Hematopoietic multipotent progenitor cell treated with erythropoietin and hydrocortisone succinate and interleukin-3 and kit ligand, for 15 days (in vitro differentiated cells): ENCODE measurements around the gene TRIM32.
"Not testable (repeated sequence)": the region's sequence is repeated elsewhere in the genome, so short reads cannot be mapped to it uniquely, and the experiment has no call there.

Experiments used
- DNase-seq: peaks from one replicate; pipeline ENCODE4 v3.0.0-alpha.2; 2015; ENCODE audit warnings: low spot score

The TRIM32 gene

DNA sequence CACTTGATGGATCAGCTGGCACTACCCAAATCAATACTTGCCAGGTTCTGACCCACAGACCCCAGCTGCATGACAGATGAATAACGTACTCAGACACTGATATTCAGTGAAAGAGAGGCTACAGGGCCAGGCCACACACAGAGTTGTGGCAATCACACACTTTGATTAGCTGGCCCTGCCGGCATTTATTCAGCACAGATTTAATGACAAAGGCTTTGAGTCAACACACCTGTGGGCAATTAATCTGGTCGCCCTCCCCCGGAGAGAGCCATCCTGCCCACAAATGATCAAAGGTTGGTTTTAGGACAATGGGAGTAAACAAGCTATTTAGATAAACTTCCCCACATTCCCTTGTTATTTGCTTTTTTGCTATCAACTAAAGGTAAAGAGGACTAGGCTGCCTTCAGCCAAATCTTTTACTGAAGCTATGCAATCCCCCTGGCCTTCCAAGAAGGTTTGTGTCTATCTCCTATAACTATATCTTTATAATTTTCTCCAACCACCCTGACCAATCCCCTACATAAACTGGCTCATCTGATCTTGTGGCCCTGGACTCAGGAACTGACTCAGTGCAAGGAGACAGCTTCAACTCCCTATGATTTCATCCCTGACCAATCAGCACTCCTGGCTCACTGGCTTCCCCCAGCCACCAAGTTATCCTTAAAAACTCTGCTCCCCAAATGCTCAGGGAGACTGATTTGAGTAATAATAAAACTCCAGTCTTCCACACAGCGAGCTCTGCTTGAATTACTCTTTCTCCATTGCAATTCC, 12.7 kb upstream of the TRIM32 start:
- DNase-seq: no peak

DNA sequence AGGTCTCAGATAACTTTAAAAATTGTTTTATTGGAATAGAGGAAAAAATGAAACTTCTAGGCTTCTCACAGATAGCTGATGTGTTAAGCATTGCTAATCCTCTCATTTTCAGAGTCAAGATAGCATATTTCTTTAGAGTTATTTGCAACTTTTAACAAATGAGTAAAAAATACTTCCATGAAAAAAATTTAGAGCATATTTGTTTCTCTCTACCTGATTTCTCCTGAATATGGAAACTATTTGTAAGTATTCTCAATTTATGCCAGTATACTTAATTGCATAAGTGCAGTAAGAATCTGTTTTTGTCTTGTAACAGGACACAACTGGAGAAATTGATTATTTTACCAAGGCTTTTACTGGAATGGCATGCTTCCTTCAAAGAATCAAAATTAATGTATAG, 3.6 kb upstream of the TRIM32 start:
- no peak for DNase-seq

GRCh38 chr9:116685166-116685565, 1.9 kb upstream of the TRIM32 start:
- DNase-seq: no peak

- no peak for DNase-seq
Observed at GRCh38 chr9:116686135-116686534, 970 bp upstream of the TRIM32 start.

GRCh38 chr9:116686693-116687073, 422 bp upstream of the TRIM32 start:
- peak; percentile 5 for DNase-seq

GRCh38 chr9:116687754-116688135, 640 bp downstream of the TRIM32 start:
- no peak for DNase-seq

DNA sequence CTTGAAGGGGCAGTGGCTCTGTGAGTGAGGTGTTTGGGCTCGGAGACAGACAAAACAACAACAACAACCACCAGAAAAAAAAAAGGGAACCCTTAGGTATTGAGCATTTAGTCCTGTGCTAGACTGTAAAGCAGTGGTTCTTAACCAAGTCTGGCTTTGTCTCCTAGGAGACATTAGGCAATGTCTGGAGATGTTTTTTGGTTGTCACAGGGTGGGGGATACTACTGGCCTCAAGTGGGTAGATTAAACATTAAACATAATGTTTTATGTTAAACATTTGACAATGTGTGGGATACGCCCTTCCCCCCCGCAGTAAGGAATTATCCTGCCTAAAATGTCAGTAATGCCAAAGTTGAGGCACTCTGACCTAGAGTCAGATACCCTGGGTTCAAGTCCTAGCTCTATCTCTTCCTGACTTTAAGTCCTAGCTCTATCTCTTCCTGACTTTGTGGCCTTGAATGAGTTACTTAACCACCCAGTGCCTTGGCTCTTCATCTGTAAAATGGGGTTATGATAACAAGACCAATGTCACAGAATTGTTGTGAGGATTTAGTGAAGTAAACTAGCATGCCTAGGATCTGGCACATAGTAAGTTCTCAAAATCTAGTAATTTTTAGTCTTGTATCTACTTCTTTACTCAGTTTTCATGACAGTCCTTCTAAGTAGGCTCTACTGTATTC, 1.8 kb downstream of the TRIM32 start:
- DNase-seq: no peak

DNA sequence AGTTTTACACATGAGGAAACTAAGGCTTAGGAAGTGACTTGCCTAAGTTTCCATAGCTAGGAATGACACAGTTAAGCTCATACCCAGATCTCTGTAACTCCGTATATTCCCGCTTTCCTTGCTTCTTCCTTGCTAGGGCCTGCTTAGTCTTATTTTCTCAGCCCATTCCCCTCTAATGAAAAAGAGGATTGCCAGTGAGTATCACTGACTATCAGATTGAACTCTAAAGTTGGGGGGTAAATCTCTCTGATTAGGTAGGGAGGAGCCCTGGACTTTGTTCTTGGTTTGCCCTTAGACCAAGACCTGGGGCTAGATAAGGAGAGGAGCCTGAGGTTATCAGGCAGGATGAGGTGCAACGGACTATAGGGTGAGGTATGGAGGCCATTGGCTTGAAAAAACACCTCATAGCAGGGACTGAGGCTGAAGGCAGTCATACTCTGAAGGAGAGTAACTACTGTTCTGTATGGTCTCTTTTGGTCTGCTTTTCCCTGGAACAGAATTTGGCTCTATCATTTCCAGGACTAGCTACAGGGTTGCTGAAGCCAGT, 2.5 kb downstream of the TRIM32 start:
- DNase-seq: no peak

DNA sequence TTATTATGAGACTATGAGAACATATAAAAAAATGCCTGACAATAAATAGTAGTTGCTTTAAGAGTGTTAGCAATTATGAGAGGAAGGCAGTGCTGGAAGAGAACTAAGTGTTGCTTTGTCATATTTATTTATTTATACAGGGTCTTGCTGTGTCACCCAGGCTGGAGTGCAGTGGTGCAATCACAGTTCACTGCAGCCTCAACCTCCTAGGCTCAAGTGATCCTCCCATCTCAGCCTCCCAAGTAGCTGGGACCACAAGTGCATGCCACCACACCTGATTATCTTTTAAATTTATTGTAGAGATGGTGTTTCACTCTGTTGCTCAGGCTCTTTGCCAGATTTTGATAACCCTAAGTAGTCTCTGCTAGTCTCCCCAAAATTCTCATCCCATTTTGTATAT, 3.7 kb downstream of the TRIM32 start:
- not testable (repeated sequence) for DNase-seq

DNA sequence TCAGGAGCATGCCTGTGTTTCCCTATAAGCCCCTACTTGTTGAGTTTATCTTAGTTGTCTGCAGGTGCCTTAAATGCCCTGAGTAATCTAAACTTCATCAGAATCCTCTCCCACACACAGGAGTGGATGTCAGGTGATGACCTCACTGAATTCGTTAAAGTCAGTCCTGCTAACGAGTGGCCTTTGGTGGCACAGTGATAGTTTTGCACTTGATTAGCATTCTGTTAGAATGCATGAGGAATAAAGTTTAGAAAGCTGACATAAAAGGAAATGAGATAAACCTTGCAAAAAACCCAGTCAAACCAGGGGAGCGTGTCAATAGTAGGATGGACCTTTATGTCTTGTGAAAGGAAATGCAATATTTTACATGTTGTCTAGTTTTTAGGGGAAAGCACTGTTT, 4.5 kb downstream of the TRIM32 start:
- DNase-seq: no peak

DNA sequence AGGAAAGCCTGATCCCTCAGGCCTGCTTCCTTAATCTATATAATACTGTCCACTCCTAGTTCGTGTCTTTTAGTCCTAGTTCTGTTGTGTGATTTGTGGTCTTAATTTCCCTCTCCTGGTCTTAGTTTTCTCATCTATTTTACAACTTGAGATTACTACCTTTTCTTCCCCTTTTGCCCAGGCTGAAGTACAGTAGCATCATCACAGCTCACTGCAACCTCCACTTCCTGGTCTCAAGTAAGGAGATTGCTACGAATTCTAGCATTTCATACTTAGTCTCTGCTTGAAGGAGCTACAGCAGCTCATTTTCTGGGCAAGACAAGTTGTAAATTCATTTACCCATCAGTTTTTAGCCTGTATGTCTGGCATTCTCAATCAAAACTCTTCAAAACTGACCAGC, 5.5 kb downstream of the TRIM32 start:
- no peak for DNase-seq

DNA sequence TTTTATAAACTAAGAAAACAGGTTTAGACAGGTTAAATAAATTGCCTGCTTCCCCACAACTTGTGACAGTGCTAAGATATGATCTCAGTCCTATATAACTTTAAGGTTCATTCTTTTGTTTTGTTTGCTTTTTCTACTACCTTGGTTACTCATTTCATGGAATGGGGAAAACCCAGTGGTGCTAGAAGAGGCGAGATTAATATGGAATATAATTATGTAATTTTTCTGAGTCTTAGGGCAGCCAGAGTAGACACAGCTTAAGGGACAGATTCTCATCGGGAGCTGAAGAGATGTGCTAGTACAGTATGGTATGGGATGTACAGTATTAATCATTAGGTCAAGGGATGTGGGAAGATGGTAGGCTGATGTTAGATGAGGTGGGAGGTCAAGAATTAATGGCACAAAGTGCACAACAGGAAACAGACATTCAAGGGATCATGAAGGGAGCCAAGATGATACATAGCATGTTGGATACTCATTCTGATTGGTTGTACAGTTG, 6.2 kb downstream of the TRIM32 start:
- DNase-seq: no peak

DNA sequence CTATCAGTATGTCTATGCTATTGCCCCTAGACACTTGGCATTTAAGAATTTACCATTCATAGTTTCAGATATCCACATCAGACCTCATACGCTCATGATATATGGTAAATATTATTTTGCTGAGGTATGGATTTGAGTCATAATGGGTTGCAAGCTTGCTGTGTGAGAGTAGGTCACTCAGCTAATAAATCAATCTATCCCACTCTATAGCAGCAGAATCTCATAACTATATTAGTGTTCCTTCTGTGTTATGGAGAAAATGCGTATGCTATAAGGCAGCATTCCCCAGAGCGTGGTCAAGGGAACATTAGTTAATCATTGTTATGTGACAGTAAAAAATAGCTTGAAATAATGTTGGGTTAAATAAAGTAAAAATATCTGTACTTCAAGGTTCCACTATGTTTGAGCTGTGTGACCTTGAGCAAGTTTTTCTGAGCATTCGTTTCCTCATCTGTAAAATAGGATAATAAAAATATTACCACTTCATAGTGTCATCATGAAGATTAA, 7.7 kb downstream of the TRIM32 start:
- no peak for DNase-seq

- no peak for DNase-seq
Observed at GRCh38 chr9:116695438-116695837, 8.3 kb downstream of the TRIM32 start.

DNA sequence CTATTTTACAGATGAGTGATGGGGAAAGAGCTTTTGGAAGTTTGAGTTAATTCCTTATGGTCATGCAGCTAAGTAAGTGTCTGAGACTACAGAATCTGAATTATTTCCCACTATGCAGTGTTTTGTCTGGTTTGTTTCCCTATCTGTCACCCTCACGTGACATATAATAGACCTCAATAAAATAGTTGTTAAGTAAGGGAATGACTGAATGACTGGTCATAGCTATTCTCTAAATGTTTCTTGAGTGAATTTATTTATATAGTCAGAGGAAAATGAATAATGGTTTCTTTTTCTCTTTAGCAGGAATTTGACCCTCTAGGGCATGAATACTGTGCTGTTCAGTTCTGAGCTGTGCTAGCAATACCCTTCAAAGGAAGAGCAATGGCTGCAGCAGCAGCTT, 10.3 kb downstream of the TRIM32 start:
- no peak for DNase-seq

- no peak for DNase-seq
Observed at GRCh38 chr9:116697887-116698286, 10.8 kb downstream of the TRIM32 start.

DNA sequence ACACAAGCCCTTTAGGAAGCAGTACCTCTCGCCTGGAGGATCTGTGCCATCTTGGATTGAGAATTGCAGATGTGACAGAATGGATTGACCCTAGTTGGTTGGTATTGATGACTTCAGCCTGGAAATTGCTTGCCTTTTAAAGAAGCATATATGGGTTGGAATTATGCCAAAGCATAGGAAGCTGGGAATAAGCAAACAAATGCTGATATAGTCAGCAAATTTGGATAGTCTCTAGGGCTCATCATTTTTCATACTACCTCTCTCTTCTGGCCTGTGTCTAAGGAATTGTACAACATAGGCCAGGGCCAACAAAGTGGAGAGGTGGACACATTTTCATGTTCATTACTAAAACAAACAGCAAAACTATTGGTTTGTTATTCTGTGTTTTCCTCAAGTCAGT, 13.2 kb downstream of the TRIM32 start:
- no peak for DNase-seq

GRCh38 chr9:116700882-116701865, 14.1 kb downstream of the TRIM32 start:
- DNase-seq: no peak

DNA sequence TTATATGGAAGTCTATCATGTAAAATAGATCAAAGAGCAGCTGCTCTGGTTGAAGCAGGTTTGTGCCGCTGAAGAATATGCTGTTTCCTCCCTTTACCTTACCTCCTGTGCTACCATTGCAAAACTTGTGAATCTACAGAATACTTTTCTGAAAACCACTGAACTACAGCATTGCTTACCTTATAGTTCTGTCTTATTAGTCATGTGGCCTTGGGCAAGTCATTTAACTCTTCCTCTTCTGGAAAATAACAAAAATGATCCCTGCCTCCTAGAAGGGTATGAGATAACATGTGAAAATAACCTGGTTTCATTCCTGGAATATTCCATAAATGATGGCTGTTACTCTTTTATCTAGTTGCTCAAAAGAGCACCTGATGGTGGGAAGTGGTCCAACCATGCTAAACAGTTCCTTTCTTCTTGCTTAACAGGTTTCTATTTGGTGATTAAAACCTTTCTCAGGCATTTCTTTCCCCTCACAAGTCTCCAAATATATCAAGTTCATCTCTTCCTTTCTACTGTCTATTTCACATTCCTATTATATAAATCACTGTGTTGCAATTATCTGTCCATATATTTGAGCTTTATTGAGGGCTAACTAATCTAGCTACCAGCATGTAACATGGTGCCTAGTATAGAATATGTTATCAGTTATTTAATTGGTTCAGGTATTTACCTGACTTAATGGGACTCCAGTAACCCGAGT, 15.0 kb downstream of the TRIM32 start:
- no peak for DNase-seq

GRCh38 chr9:116703634-116704033, 16.5 kb downstream of the TRIM32 start:
- no peak for DNase-seq

- no peak for DNase-seq
Observed at GRCh38 chr9:116704470-116704869, 17.4 kb downstream of the TRIM32 start.
